H54 (cell line): Measurements from ENCODE around the gene VN1R5.
A peak's percentile ranks its signal among the peaks of the same experiment; 100 is the strongest.

Source experiments
- DNase-seq: peaks from one replicate; pipeline ENCODE4 v3.0.0; 2011; ENCODE audit warnings: low spot score, mixed read lengths; ENCODE audit not compliant: insufficient read length
- FAIRE-seq: peaks from 3 replicates; lab custom pipeline; 2011; peaks lifted over from hg19 to GRCh38; lab: Jason Lieb, UNC
- POLR2A ChIP-seq: IDR thresholded peaks from 2 replicates; pipeline ENCODE4 v1.6.1; 2011; ENCODE audit warnings: low read depth, mild to moderate bottlenecking, low read length

Gene VN1R5

DNA sequence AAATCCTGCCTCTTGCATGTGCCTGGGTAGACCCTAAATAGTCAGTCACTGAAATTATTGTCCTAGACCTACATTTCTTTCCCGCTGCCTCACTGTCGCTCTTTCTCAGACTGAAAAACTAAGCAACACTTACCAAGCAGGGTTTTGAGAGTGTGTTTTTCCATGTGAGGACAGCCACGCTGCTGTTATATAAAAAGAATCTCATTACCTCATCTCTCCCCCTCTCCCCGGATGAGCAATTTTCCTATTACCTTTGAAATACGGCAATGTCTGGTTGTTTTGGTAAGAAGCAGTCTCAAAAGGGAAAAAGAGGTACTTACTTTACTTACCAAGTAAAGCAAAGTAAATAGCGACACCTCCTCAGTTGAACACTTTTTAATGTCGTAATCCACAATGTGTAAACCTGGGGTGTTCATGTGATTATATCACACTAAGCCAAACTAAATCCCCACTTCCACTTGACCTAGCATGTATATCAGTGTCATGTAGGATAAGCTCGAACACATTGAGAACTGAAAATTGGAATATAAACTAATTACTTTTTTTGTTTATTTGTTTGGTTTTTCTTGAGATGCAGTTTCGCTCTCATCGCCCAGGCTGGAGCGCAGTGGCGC is 12.2 kb upstream of the VN1R5 start:
- DNase-seq (no peak), FAIRE-seq (no peak)
- TF ChIP-seq POLR2A: no peak

DNA sequence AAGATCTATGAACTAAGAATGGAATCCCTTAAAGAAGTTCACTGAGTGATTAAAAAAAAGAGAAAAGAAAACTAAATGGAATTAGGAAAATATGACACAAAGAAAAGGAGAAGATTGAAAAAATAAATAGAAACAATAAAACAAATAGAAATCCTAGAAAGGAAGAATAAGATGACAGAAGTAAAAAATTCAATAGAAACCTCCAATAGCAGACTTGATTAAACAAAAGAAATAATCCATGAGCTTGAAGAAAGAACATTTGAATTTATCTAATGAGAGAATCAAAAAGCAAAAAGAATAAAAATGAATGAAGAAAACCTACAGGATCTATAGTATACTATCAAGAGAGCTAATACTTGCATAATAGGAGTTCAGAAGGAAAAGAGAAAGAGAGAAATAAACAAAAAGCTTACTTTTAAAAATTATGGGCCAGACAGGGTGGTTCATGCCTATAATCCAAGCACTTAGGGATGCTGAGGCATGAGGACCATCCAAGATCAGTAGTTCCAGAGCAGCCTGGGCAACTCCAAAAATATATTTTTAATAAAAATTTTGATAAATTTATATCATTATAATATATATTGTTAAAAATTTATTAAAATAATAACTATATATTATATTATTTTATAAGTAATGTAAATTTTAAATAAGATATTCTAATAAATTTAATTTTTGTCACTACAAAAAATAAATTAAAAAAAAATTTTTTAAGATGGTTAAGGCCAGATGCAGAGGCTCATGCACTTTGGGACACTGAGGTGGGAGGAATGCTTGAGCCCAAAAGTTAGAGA is 9.4 kb upstream of the VN1R5 start:
- DNase-seq: no peak
- no peak for FAIRE-seq
- no peak for TF ChIP-seq POLR2A

DNA sequence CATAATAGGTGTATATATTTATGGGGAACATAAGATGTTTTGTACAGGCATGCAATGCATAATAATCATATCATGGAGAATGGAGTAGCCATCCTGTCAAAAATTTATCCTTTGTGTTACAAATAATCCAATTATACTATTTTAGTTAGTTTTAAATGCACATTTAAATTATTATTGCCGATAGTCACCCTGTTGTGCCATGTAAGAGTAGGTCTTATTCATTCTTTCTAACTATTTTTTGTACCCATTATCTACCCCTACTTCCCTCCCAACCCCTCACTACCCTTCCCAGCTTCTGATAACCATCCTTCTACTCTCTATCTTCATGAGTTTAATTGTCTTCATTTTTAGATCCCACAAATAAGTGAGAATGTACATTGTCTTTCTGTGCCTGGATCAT is 8.3 kb upstream of the VN1R5 start:
- no peak for FAIRE-seq
- TF ChIP-seq POLR2A: no peak

DNA sequence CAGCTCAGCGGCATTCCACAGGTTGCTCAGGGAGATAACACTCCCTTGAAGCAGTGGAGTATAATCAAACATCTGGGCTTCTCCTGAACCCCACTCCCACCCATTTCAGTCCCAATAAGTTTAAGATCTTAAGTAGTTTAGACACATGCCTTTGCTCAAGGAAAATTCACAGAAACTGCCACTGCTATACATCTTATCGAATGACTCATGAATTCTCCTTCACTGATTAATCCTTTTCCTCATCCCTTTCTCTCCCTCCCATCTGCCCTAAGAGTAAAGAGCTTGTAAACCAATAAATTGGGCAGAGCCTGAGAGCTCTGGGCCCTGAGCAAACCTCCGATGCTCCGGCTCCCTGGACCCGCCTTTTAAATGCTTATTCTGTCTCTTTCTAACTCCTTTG is 10.2 kb downstream of the VN1R5 start:
- FAIRE-seq (peak; percentile 76), DNase-seq (no peak)
- no peak for TF ChIP-seq POLR2A

More for the DNA sequence above, 8.3 kb upstream of the VN1R5 start:
- DNase-seq: no peak

DNA sequence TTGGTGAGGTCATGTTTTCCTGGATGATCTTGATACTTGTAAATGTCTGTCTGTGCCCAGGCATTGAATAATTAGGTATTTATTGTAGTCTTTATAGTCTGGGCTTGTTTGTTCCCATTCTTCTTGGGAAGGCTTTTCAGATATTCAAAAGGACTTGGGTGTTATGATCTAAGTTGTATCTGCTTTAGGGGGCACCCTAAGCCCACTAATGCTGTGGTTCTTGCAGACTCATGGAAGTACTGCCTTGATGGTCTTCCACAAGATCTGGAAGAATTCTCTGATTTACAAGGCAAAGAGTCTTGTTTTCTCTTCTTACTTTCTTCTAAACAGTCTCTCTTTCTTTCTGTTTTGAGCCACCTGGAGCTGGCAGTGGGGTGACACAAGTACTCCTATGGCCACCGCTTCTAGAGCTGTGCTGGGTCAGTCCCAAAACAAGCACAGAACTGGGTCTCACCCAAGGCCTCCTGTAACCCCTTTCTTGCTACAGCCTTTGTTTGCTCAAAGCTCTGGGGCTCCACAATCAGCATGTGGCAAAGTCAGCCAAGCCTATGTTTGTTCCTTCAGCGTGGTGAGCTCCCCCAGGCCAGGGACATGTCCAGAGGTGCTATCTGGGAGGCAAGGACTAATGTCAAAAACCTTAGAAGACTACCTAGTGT is 12.6 kb downstream of the VN1R5 start:
- FAIRE-seq (no peak), DNase-seq (no peak)
- TF ChIP-seq POLR2A: no peak

DNA sequence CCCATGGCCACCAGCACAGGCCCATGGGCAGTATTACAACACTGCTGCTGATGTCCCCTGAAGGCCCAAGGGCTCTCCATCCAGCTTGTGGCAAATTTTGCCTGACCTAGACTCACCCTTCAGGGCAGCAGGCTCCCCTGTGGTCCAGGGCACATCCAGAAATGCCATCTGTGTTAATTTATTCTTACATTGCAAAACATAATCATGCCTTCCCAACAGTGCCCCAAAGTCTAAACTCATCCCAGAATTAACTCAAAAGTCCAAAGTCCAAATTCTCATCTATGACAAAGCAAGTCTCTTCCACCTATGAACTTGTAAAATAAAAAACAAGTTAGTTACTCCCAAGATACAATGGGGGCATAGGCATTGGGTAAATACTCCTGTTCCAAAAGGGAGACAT is 13.3 kb downstream of the VN1R5 start:
- no peak for TF ChIP-seq POLR2A
- FAIRE-seq (no peak), DNase-seq (no peak)

DNA sequence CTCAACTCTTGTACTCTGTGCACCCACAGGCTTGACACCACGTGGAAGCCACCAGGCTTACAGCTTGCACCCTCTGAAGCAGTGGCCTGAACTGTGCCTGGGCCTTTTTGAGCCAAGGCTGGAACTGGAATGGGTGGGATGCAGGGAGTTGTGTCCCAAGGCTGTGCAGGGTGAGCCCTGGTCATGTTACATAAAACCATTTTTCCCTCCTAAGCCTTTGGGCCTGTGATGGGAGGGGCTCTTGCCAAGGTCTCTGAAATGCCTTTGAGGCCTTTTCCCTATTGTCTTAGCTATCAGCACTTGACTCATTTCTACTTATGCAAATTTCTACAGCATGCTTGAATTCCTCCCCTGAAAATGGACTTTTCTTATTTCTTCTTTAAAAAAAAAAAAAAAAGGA is 14.1 kb downstream of the VN1R5 start:
- TF ChIP-seq POLR2A: no peak
- no peak for FAIRE-seq
- DNase-seq: no peak

DNA sequence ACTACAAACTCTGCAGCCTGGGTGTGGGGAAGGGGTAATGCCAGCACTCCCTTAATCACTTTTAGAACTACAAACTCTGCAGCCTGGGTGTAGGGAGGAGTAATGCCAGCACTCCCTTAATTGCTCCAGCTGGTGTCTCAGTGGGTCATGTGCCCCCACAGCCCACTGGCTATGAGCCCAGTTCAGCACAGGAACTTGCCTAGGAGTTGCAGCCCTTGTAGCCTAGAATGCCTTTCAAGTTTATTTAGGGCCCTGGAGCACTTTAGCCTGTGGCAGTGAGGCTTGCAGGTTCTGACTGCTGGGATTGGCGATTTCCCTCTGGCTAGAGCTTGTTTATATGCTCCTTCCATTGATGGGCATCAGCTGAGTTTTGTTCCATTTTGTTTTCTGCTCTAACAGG is 17.1 kb downstream of the VN1R5 start:
- no peak for FAIRE-seq

DNA sequence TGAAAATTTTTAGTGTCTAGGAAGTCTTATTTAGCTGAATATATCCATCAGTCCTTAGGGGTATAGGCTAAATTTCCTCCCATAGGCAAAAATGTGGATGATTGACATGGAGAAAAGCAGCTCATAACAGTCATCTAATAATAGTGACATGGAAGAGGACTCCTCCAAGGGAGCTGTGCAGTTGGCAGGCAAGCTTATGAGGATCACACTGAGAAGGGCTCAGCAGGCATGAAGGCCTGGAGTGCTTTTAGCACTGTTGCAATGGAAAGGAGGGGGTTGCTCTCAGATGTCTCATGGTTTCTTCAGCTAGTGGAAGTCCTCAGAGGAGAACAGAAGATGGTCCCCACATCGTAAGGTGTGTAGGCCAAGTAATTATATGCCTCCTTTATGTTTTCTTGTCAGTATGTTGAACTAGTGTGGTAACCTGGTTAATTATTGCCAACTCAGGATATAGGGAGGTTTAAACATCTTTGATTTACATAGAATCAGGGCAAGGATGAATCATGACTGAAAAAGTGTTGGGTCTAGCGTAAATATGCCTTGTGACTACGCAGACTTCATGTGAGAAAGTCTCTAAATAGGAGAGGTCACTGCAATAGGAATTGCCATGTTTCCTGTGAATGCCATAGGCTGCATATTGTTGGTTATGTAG is 18.9 kb downstream of the VN1R5 start:
- no peak for DNase-seq
- FAIRE-seq: no peak
- no peak for TF ChIP-seq POLR2A

More for the DNA sequence above, 17.1 kb downstream of the VN1R5 start:
- no peak for DNase-seq
- TF ChIP-seq POLR2A: no peak

DNA sequence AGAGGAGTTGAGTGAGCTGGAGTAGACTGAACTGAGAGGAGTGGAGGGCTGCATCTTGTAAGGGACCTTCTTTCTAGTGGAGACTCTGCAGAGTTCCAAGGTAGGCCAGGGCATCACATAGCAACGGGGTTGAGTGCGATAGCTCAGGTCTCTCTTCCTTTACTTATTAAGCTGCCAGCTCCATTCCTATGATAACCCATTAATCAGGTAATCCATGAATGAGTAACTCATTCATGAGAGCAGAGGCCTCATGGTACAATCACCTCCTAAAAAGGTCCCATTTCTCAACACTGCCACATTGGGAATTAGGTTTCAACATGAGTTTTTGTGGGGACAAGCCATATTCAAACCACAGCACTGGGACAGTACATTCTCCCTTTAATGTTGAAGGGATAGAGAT is 21.3 kb downstream of the VN1R5 start:
- DNase-seq (no peak), FAIRE-seq (no peak)
- TF ChIP-seq POLR2A: no peak

DNA sequence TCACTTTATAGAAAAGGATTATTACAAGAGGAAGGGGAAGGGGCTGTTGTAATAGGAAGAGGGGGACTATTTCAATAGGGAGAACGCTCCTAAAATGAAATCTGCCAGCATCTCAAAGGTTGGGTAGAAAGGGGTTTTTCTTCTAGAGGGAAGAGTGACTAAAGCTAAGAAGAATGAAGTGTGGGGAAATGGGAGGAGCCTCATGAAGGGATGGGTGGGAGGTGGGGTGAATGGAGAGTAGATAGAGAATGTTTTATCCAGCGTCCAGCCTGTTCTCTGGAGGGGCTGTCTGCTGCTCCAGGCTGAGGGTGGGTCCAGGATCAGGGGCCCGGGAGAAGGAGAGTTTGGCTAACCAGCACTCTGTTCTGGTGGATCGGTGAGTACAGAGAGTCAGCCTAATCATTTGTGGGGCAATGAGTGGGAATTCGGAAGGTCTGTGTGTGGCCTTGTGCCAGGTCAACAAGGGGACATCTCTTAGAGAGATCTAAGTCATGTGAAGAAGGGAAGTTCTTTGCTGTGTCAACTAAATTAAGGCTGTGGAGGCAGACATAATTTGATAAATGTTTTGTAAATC is 25.2 kb downstream of the VN1R5 start:
- no peak for FAIRE-seq
- no peak for DNase-seq
- no peak for TF ChIP-seq POLR2A

DNA sequence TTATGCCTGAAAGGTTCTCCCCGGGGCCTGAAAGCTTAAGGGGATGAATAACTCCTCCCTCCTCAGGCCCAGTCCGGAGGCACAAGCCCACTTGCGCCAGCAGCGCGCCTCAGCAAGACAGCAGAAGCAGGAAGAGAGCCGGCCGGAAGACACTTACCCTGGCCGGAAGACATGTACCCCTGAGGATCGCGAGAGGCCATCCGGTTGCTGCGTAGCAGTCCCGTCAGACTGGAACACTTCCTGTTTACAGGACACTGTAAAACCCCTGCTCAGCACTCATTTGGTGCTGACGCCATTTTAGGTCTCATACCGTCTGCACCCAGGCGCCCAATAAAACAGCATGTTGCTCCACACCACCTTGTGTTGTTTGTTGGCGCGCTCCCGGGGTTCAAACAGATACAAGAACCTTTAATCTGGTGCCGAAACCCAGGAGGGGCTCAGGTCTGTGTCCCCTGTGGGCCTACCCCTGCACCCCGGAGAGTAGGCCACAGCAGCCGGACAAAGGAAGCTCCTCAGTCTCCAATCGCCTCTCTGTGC is 30.3 kb downstream of the VN1R5 start:
- DNase-seq (no peak), FAIRE-seq (no peak)
- TF ChIP-seq POLR2A: no peak

DNA sequence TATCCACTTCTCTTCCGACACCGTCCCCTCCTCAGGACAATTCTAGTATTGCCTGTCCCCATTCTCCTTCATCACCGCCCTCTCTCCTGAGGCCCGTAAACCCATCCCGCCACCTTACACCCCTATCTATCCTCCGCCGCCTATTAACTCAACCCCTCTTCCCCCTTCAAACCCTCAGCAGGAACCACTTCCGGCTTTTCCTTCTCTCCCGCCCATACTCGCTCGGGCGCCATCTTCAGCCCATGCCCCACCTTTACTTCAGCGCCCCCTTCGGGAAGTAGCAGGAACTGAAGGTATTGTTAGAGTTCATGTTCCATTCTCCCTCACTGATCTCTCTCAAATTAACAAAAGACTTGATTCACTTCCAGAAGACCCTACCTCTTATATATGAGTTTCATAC is 31.6 kb downstream of the VN1R5 start:
- DNase-seq (no peak), FAIRE-seq (no peak)
- no peak for TF ChIP-seq POLR2A
